Sciatic nerve (tissue), 2 donors: ENCODE data around the gene MEIS1. TPM values are rescaled to one million over a fixed set of nuclear protein-coding genes. Genes with fewer than 3 reads are reported as not detected.

Experiments used
- ATAC-seq: fragments of 200-7000 bp; cut with Tn5 transposase; one replicate; pipeline ENCODE4 v1.9.1; 2020; ENCODE audit warnings: mild to moderate bottlenecking, moderate library complexity
- DNase-seq: peaks from one replicate; pipeline ENCODE4 v3.0.0-alpha.2; 2020; ENCODE audit warnings: low spot score
- intact Hi-C: fragments of 100-400 bp; cut with DNase I; formaldehyde crosslinking; loops from one replicate; pipeline ENCODE4 v1.14.2; 2022
- total RNA-seq: library from RNA; stranded (reverse); fragmentation: NEBNext Ultra II Directional; extraction: Animal tissue kit (Norgen Biotek cat#: 25700); gene quantifications from one replicate; pipeline ENCODE4 v1.2.1, GENCODE V29; 2021
- donor health status: DM: no; HTN: no; CAD: no.
- donor health status: DM: no; HTN: no; CAD: no.

MEIS1 gene
- total RNA-seq, 1 donor from 2014 or later, result 18.0 TPM

- intact Hi-C loops, result no loop called here
- no peak for DNase-seq
These were observed 112.2 kb downstream of the MEIS1 start for GRCh38 chr2:66547118-66547517.

DNA sequence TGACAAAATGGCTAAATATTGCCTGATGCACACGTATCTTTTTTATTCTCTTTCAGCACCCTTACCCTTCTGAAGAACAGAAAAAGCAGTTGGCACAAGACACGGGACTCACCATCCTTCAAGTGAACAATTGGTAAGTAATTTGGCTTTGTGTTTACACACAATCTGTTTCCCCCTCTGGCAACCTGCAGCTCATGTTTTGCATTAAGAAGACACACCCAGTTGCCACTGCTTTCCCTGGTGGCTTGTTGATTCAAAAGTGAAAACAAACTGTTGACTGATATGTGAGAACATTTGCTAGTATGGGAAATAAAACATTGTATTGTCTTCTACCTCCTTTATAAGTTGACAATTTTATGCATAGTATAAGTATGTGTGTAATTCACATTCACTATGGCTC is 113.0 kb downstream of the MEIS1 start:
- ATAC-seq (no peak), DNase-seq (no peak)
- intact Hi-C loops, result no loop called here

More at GRCh38 chr2:66547118-66547517, 112.2 kb downstream of the MEIS1 start:
- no peak for ATAC-seq

GRCh38 chr2:66548422-66548821 is 113.5 kb downstream of the MEIS1 start:
- ATAC-seq (no peak), DNase-seq (no peak)
- intact Hi-C loops, result no loop called here

DNA sequence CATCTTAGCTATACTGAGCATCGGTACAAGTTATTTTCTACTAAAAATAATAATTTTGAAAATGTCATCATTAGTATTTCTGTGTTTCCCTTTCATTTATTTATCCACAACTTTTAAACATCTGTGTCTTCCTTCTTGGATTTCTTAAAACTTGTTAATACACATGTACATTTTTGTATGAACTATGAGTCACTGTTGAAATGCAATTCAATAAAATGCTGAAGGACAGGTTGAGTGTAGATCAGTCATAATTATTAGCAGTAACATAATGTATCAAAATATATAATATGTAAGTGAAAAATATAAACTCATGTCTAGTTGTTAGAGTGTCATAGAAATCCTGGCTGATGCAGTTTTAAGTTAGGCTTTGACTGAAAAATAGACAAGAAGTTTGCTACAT is 115.9 kb downstream of the MEIS1 start:
- DNase-seq, result no peak
- no peak for ATAC-seq
- intact Hi-C loops, result no loop called here

DNA sequence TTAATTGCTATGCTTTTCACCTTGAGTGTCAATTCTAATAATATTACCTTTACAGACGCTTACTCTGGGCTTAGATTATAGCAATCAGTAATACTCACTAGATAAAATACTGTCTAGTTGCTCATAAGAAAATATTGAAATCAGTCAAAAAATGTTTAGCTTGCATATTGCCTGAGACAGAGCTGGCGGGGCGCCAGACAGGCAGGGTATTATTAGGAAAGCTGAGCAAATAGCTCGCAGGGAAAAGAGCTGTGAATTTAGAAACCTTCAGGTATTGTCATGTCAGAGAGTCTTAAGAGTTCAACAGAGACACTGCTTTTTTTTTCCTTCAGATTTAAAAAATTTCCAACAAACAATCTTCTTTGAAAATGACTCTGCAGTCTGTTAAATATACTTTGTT is 118.4 kb downstream of the MEIS1 start:
- DNase-seq (peak; percentile 67), ATAC-seq (no peak)
- intact Hi-C loops, result no loop called here

DNA sequence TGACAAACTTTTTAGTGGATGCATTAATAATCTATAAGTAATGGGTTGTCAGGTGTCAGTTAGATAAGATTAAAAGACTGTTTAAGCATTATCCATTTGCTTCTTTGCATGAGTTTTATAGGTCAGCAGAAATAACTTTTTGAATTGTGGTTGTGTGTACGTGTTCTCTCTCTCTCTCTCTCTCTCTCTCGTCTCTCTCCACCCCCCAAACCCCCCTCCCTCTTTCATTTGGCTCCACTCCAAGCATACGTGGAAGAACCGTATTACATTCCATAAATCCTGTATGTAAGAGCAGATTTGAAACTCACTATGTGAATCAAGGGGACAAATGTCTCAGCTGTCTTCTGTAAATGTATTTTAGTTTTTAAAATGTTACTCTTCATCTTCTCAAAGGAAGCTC is 120.2 kb downstream of the MEIS1 start:
- peak; percentile 26 for ATAC-seq
- intact Hi-C loops, result no loop called here
- no peak for DNase-seq

- ATAC-seq, result peak; percentile 83
- intact Hi-C loops, result no loop called here
- no peak for DNase-seq
These were observed 120.8 kb downstream of the MEIS1 start for GRCh38 chr2:66555501-66556324.

GRCh38 chr2:66559672-66560071 is 124.7 kb downstream of the MEIS1 start:
- DNase-seq (no peak), ATAC-seq (no peak)
- intact Hi-C loops, result no loop called here

DNA sequence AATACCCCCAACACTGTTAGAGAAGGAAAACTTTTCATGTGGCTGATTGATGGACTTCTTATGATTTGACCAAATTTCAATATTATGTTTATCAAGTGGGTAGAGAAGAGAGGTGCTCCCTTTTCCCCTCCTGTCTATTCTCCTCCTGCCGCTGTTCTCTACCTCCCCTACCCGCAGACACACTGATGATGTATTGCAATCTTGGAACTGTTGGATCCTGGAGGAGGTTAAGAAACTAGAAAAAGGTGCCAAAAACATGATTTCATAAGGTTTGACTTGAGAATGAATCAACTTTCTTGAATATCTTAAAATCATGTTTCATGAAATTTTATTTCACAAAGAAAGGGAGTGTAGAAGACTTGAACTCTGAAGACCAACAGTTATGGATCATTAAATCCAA is 125.8 kb downstream of the MEIS1 start:
- ATAC-seq (no peak), DNase-seq (no peak)
- intact Hi-C loops, result no loop called here

DNA sequence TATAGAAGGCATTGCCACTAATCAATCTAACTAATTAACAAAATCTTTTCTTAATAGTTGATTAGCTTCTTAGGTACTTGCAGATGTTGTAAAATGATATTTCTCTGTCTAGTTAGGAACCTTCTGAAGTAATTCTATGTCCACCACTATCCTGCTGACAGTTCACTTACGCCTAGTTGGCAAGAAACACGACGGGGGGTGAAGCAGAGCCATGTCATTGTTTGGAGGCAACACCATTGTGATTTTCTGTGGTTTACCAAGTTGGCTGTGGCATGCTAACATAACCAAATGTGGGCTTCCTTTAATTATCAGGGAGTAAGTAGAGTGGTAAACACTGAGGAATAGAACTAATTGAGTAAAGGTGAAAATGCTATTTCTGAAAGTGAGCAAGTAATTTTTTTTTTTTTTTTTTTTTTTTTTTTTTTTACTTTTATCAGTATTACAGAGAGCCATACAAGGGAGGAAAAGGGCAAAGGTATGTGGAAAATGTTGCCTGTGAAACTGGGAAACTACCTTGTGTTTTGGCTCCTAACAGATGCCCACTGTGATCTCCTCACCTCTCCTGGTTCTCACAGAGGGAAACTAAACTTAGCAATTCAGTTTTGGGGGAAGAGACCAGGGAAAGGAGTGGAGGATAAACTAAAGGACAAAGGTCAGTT is 126.8 kb downstream of the MEIS1 start:
- intact Hi-C loops, result no loop called here
- no peak for ATAC-seq
- DNase-seq, result no peak

GRCh38 chr2:66562304-66562685 is 127.4 kb downstream of the MEIS1 start:
- ATAC-seq (no peak), DNase-seq (no peak)
- intact Hi-C loops, result no loop called here

GRCh38 chr2:66563473-66563872 is 128.5 kb downstream of the MEIS1 start:
- ATAC-seq (no peak), DNase-seq (no peak)
- intact Hi-C loops, result no loop called here

DNA sequence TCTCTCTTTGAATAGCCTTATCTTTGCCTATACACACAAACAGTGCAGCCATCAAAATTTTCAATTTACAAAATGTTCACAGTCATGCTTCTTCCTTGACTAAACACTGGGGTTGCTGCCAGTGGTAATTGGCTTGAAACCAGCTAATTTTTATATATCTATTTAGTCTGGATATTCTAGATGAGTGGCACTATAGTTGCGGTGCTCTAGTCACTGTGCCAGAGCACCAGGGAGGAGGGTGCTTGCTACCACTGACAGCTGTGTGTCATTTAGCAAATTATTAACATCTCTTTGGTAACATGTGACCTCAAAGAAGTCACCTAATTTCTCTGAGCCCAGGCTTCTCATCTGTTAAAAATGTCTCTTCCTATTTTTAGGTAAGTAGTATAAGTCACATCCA is 130.4 kb downstream of the MEIS1 start:
- ATAC-seq, result no peak
- DNase-seq, result no peak
- intact Hi-C loops, result no loop called here

DNA sequence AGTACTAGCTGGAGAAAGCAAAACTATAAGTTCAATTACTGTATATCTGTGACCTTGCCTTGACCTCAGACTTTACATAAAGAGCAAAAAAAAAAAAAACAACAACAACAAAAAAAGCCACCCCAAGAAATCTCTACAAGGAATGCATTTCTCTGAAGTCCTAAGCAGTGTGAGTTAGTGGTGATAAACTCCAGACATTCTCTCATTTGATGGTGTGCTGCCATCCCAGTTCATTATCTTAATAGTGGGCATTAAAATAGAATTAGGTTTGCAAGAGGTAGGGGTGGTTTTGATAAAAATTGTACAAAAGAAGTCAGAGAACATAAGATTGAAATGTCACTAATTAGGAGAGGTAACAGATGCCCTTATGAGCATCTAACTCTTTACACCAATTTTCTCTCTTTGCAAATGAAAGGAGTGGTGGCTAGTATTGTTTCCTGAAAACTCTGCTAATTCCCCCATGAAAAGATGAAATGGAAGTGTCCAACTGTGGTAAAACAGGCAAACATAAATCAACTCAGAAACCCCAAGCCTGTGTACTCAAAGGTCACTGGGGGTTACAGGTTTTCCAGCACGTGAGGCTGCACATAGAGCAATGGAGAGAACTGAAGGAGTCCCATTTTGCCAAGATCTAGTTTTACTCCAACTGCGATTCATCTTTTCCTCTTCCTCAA is 131.9 kb downstream of the MEIS1 start:
- DNase-seq (no peak), ATAC-seq (no peak)
- intact Hi-C loops, result no loop called here

- DNase-seq, result no peak
- no peak for ATAC-seq
- intact Hi-C loops, result no loop called here
These were observed 132.8 kb downstream of the MEIS1 start for GRCh38 chr2:66567729-66568128.

DNA sequence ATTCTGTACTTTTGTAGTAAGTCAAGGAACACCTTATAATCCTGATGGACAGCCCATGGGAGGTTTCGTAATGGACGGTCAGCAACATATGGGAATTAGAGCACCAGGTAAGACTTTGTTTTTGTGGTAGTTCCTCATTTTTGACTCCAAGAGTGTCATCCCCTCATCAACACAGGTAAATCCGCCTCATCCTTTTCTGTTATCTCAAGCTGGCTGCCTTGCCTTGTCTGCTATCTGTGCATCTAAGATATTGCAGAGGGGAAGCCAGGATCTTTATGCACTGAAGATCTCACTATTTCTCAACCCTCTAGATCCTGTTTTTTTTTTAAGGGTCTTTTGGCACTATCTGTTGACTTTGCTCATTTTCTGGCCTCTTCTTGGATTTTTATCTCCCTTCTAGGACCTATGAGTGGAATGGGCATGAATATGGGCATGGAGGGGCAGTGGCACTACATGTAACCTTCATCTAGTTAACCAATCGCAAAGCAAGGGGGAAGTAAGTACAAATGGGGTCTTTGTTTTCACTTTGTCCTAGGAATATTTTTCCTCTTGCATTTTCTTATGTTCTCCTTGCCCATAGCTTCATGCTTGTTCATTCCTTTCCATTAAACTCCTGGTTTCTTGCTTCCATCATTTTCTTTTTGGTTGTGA is 133.8 kb downstream of the MEIS1 start:
- intact Hi-C loops, result no loop called here
- ATAC-seq (no peak), DNase-seq (no peak)

GRCh38 chr2:66569321-66569851 is 134.5 kb downstream of the MEIS1 start:
- ATAC-seq, result no peak
- intact Hi-C loops, result no loop called here

GRCh38 chr2:66569974-66570373 is 135.0 kb downstream of the MEIS1 start:
- no peak for DNase-seq
- intact Hi-C loops, result no loop called here
- ATAC-seq, result no peak

More at GRCh38 chr2:66569321-66569851, 134.5 kb downstream of the MEIS1 start:
- DNase-seq, result no peak

DNA sequence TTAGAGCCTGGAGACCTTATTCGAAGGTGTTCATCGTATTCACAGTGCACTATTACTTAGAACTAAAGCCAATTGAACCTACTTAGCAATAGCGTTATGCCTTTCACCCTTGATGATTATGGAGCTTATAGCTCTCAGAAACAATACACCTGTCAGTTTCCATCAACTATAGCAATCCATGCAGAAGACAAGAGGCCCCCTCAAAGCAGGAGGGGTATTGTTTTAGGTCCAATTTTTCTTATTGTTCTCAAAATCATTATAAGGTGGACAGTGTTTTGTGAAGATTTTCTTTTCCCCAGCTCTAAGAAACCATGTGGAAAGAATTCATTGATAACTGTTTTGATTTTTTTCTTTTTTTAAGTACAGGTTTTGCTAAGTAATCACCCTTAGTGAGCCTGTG is 135.5 kb downstream of the MEIS1 start:
- ATAC-seq, result no peak
- intact Hi-C loops, result no loop called here
- DNase-seq, result no peak
